LNCAP (cell line): Measurements from ENCODE around the gene PHF19.

ENCODE experiments used
- CTCF ChIP-seq: fragments of 450-650 bp; IDR thresholded peaks from 2 replicates; pipeline ENCODE4 v1.5.1; 2017; ENCODE audit warnings: mild to moderate bottlenecking

PHF19 gene

GRCh38 chr9:120892748-120893610 lies 16.0 kb upstream of the PHF19 start:
- no peak for TF ChIP-seq CTCF

- TF ChIP-seq CTCF = no peak
These were observed 15.1 kb upstream of the PHF19 start for GRCh38 chr9:120891884-120892747.

GRCh38 chr9:120891245-120891883 lies 14.4 kb upstream of the PHF19 start:
- no peak for TF ChIP-seq CTCF

- TF ChIP-seq CTCF = no peak
These were observed 13.6 kb upstream of the PHF19 start for GRCh38 chr9:120890320-120891244.

GRCh38 chr9:120889606-120890271 lies 12.8 kb upstream of the PHF19 start:
- no peak for TF ChIP-seq CTCF

GRCh38 chr9:120888626-120889025 lies 11.6 kb upstream of the PHF19 start:
- TF ChIP-seq CTCF = no peak
